ENCODE data around the gene TOM1L1.

Gene TOM1L1

GRCh38 chr17:54937426-54937825, 36.8 kb downstream of the TOM1L1 start:
- no peaks in the 10 kb centered on the region for H3K4me1 ChIP-seq (ENCODE audit: insufficient read depth, low read length)
- peaks cover 28% of the 10 kb centered on the region for H3K36me3 ChIP-seq (ENCODE audit: insufficient read depth, low read length)
- H3K9me3 ChIP-seq (ENCODE audit: low read length) = no peaks in the 10 kb centered on the region
- no peak overlapping the region for H3K4me3 ChIP-seq (ENCODE audit: low read length)
- no peak overlapping the region for H2AFZ ChIP-seq (ENCODE audit: low read depth, low read length)
- H3K27me3 ChIP-seq (ENCODE audit: insufficient read depth, low read length) = no peaks in the 10 kb centered on the region

GRCh38 chr17:54941285-54941684, 40.6 kb downstream of the TOM1L1 start:
- Histone ChIP-seq H3K9me3 (ENCODE audit: low read length) (no peaks in the 10 kb centered on the region), H3K4me1 (ENCODE audit: insufficient read depth, low read length) (no peaks in the 10 kb centered on the region), H3K36me3 (ENCODE audit: insufficient read depth, low read length) (peaks cover 19% of the 10 kb centered on the region), H2AFZ (ENCODE audit: low read depth, low read length) (no peak overlapping the region), H3K4me3 (ENCODE audit: low read length) (no peak overlapping the region), H3K27me3 (ENCODE audit: insufficient read depth, low read length) (no peaks in the 10 kb centered on the region)

GRCh38 chr17:54944796-54945195, 44.1 kb downstream of the TOM1L1 start:
- Histone ChIP-seq H3K9me3 (ENCODE audit: low read length) (no peaks in the 10 kb centered on the region), H3K4me1 (ENCODE audit: insufficient read depth, low read length) (no peaks in the 10 kb centered on the region)

GRCh38 chr17:54945231-54945630, 44.6 kb downstream of the TOM1L1 start:
- Histone ChIP-seq H3K36me3 (ENCODE audit: insufficient read depth, low read length) (peaks cover 14% of the 10 kb centered on the region), H3K4me1 (ENCODE audit: insufficient read depth, low read length) (no peaks in the 10 kb centered on the region), H3K9me3 (ENCODE audit: low read length) (no peaks in the 10 kb centered on the region), H2AFZ (ENCODE audit: low read depth, low read length) (no peak overlapping the region), H3K4me3 (ENCODE audit: low read length) (no peak overlapping the region), H3K27me3 (ENCODE audit: insufficient read depth, low read length) (no peaks in the 10 kb centered on the region)

More at GRCh38 chr17:54944796-54945195, 44.1 kb downstream of the TOM1L1 start:
- Histone ChIP-seq H3K4me3 (ENCODE audit: low read length) (no peak overlapping the region), H2AFZ (ENCODE audit: low read depth, low read length) (no peak overlapping the region), H3K27me3 (ENCODE audit: insufficient read depth, low read length) (no peaks in the 10 kb centered on the region), H3K36me3 (ENCODE audit: insufficient read depth, low read length) (peaks cover 11% of the 10 kb centered on the region)

GRCh38 chr17:54945671-54946070, 45.0 kb downstream of the TOM1L1 start:
- no peaks in the 10 kb centered on the region for H3K27me3 ChIP-seq (ENCODE audit: insufficient read depth, low read length)
- H3K36me3 ChIP-seq (ENCODE audit: insufficient read depth, low read length) = peaks cover 16% of the 10 kb centered on the region
- H3K4me3 ChIP-seq (ENCODE audit: low read length) = no peak overlapping the region
- no peaks in the 10 kb centered on the region for H3K4me1 ChIP-seq (ENCODE audit: insufficient read depth, low read length)
- no peak overlapping the region for H2AFZ ChIP-seq (ENCODE audit: low read depth, low read length)
- H3K9me3 ChIP-seq (ENCODE audit: low read length) = no peaks in the 10 kb centered on the region

GRCh38 chr17:54947396-54947795, 46.7 kb downstream of the TOM1L1 start:
- Histone ChIP-seq H2AFZ (ENCODE audit: low read depth, low read length) (no peak overlapping the region), H3K36me3 (ENCODE audit: insufficient read depth, low read length) (peaks cover 27% of the 10 kb centered on the region), H3K9me3 (ENCODE audit: low read length) (no peaks in the 10 kb centered on the region), H3K4me3 (ENCODE audit: low read length) (no peak overlapping the region), H3K4me1 (ENCODE audit: insufficient read depth, low read length) (no peaks in the 10 kb centered on the region), H3K27me3 (ENCODE audit: insufficient read depth, low read length) (no peaks in the 10 kb centered on the region)

- Histone ChIP-seq H3K4me3 (ENCODE audit: low read length) (no peak overlapping the region), H3K27me3 (ENCODE audit: insufficient read depth, low read length) (no peaks in the 10 kb centered on the region), H2AFZ (ENCODE audit: low read depth, low read length) (no peak overlapping the region), H3K9me3 (ENCODE audit: low read length) (no peaks in the 10 kb centered on the region), H3K4me1 (ENCODE audit: insufficient read depth, low read length) (no peaks in the 10 kb centered on the region), H3K36me3 (ENCODE audit: insufficient read depth, low read length) (peaks cover 30% of the 10 kb centered on the region)
Observed at GRCh38 chr17:54948380-54948779, 47.7 kb downstream of the TOM1L1 start.

- no peaks in the 10 kb centered on the region for H3K27me3 ChIP-seq (ENCODE audit: insufficient read depth, low read length)
- H3K4me1 ChIP-seq (ENCODE audit: insufficient read depth, low read length) = no peaks in the 10 kb centered on the region
- no peak overlapping the region for H2AFZ ChIP-seq (ENCODE audit: low read depth, low read length)
- no peak overlapping the region for H3K4me3 ChIP-seq (ENCODE audit: low read length)
- H3K9me3 ChIP-seq (ENCODE audit: low read length) = no peaks in the 10 kb centered on the region
- H3K36me3 ChIP-seq (ENCODE audit: insufficient read depth, low read length) = peaks cover 30% of the 10 kb centered on the region
Observed at GRCh38 chr17:54950116-54950515, 49.5 kb downstream of the TOM1L1 start.

GRCh38 chr17:54951286-54951685, 50.6 kb downstream of the TOM1L1 start:
- Histone ChIP-seq H3K4me1 (ENCODE audit: insufficient read depth, low read length) (no peaks in the 10 kb centered on the region), H3K27me3 (ENCODE audit: insufficient read depth, low read length) (no peaks in the 10 kb centered on the region), H2AFZ (ENCODE audit: low read depth, low read length) (no peak overlapping the region), H3K4me3 (ENCODE audit: low read length) (no peak overlapping the region), H3K36me3 (ENCODE audit: insufficient read depth, low read length) (peaks cover 36% of the 10 kb centered on the region), H3K9me3 (ENCODE audit: low read length) (no peaks in the 10 kb centered on the region)

GRCh38 chr17:54956791-54957190, 56.1 kb downstream of the TOM1L1 start:
- Histone ChIP-seq H2AFZ (ENCODE audit: low read depth, low read length) (no peak overlapping the region), H3K4me1 (ENCODE audit: insufficient read depth, low read length) (peaks cover 11% of the 10 kb centered on the region), H3K36me3 (ENCODE audit: insufficient read depth, low read length) (peaks cover 44% of the 10 kb centered on the region), H3K9me3 (ENCODE audit: low read length) (no peaks in the 10 kb centered on the region), H3K27me3 (ENCODE audit: insufficient read depth, low read length) (no peaks in the 10 kb centered on the region), H3K4me3 (ENCODE audit: low read length) (no peak overlapping the region)

- peak overlapping the region; percentile 88 for H3K4me3 ChIP-seq (ENCODE audit: low read length)
- peaks cover 20% of the 10 kb centered on the region for H3K4me1 ChIP-seq (ENCODE audit: insufficient read depth, low read length)
- H3K9me3 ChIP-seq (ENCODE audit: low read length) = no peaks in the 10 kb centered on the region
- H3K36me3 ChIP-seq (ENCODE audit: insufficient read depth, low read length) = peaks cover 28% of the 10 kb centered on the region
- H2AFZ ChIP-seq (ENCODE audit: low read depth, low read length) = peak overlapping the region; percentile 83
- H3K27me3 ChIP-seq (ENCODE audit: insufficient read depth, low read length) = no peaks in the 10 kb centered on the region
Observed at GRCh38 chr17:54967621-54968261, 67.1 kb downstream of the TOM1L1 start.

GRCh38 chr17:54968262-54968987, 67.8 kb downstream of the TOM1L1 start, which contains the start of the genes COX11 and STXBP4:
COX11 (minus strand) TSS chr17:54968654; CDS start chr17:54968646, 8 bp downstream.
STXBP4 (plus strand) TSS chr17:54968765; CDS start chr17:54986220, 17,455 bp downstream.
- H3K27me3 ChIP-seq (ENCODE audit: insufficient read depth, low read length) = no peaks in the 10 kb centered on the region
- H3K9me3 ChIP-seq (ENCODE audit: low read length) = no peaks in the 10 kb centered on the region
- H3K4me1 ChIP-seq (ENCODE audit: insufficient read depth, low read length) = peaks cover 20% of the 10 kb centered on the region
- peaks cover 22% of the 10 kb centered on the region for H3K36me3 ChIP-seq (ENCODE audit: insufficient read depth, low read length)
- H2AFZ ChIP-seq (ENCODE audit: low read depth, low read length) = peak within 1 kb of the TSS; percentile 83
- peak within 1 kb of the TSS; percentile 88 for H3K4me3 ChIP-seq (ENCODE audit: low read length)

- H3K4me3 ChIP-seq (ENCODE audit: low read length) = peak overlapping the region; percentile 88
Observed at GRCh38 chr17:54968988-54969332, 68.3 kb downstream of the TOM1L1 start.

More at GRCh38 chr17:54968988-54969332, 68.3 kb downstream of the TOM1L1 start:
- H3K36me3 ChIP-seq (ENCODE audit: insufficient read depth, low read length) = peaks cover 16% of the 10 kb centered on the region
- H3K9me3 ChIP-seq (ENCODE audit: low read length) = no peaks in the 10 kb centered on the region
- H3K27me3 ChIP-seq (ENCODE audit: insufficient read depth, low read length) = no peaks in the 10 kb centered on the region
- peak overlapping the region; percentile 83 for H2AFZ ChIP-seq (ENCODE audit: low read depth, low read length)
- peaks cover 20% of the 10 kb centered on the region for H3K4me1 ChIP-seq (ENCODE audit: insufficient read depth, low read length)
